HCT116 (cell line): ENCODE data around the gene SFTPB.

Experiments used
- CTCF ChIP-seq, 3 experiments: fragments of 200-600 bp in 1 of 3; sonication (generic) in 1 of 3; IDR thresholded peaks in 2 of 3; conservative IDR thresholded peaks in 1 of 3; 2 replicates each; pipeline ENCODE4 v1.5.1; 2012 to 2017; ENCODE audit warnings: low read depth in 2 of 3, low read length in 2 of 3, antibody characterized with exemption in 1 of 3, borderline replicate concordance in 1 of 3, control low read depth in 1 of 3, mild to moderate bottlenecking in 1 of 3, mixed read lengths in 1 of 3, mixed run types in 1 of 3, moderate library complexity in 1 of 3; ENCODE audit not compliant: insufficient read depth in 1 of 3
- ELF1 ChIP-seq: IDR thresholded peaks from 2 replicates; pipeline ENCODE4 v1.6.1; 2012; ENCODE audit warnings: low read depth, borderline replicate concordance
- EZH2 ChIP-seq: fragments of 200-600 bp; sonication (generic); IDR thresholded peaks from 2 replicates; pipeline ENCODE4 v1.6.1; 2017; ENCODE audit warnings: antibody characterized with exemption, mixed run types
- EZH2phosphoT487 ChIP-seq: fragments of 200-600 bp; IDR thresholded peaks from 2 replicates; pipeline ENCODE4 v1.6.1; 2018; ENCODE audit warnings: antibody characterized with exemption, borderline replicate concordance
- FOSL1 ChIP-seq: IDR thresholded peaks from 2 replicates; pipeline ENCODE4 v1.6.1; 2012; ENCODE audit warnings: low read depth
- MAX ChIP-seq: IDR thresholded peaks from 2 replicates; pipeline ENCODE4 v1.6.1; 2012
- POLR2AphosphoS5 ChIP-seq: IDR thresholded peaks from 2 replicates; pipeline ENCODE4 v1.6.1; 2011; ENCODE audit warnings: mild to moderate bottlenecking, low read depth, low read length, moderate library complexity
- RAD21 ChIP-seq: IDR thresholded peaks from 2 replicates; pipeline ENCODE4 v1.6.1; 2012; ENCODE audit warnings: low read depth, mild to moderate bottlenecking
- SIN3A ChIP-seq: IDR thresholded peaks from 2 replicates; pipeline ENCODE4 v1.6.1; 2012; ENCODE audit warnings: low read depth
- TCF7L2 ChIP-seq: IDR thresholded peaks from 2 replicates; pipeline ENCODE4 v1.7.0; 2011; ENCODE audit warnings: borderline replicate concordance, inconsistent platforms; ENCODE audit not compliant: insufficient read depth, insufficient read length; ENCODE audit errors: extremely low read depth
- ZNF274 ChIP-seq: fragments of 200-500 bp; sonication (Bioruptor generic); IDR thresholded peaks from 2 replicates; pipeline ENCODE4 v1.6.1; 2014; ENCODE audit warnings: mild to moderate bottlenecking, low read depth, low read length, inconsistent platforms

GRCh38 chr2:85663594-85664565, 4.1 kb downstream of the SFTPB start:
- TF ChIP-seq TCF7L2 (no peak), SIN3A (no peak), POLR2AphosphoS5 (no peak), FOSL1 (no peak), EZH2phosphoT487 (no peak), RAD21 (no peak), MAX (no peak), CTCF (IDR thresholded peaks at IDR 0.05 in 2 of 3, conservative IDR thresholded peaks at IDR 0.05 in 1 of 3; ENCODE audit: borderline replicate concordance in 1 of 3, insufficient read depth in 1 of 3, low read depth in 2 of 3, low read length in 2 of 3) (no peak), EZH2 (no peak), ELF1 (no peak), ZNF274 (no peak)
